Breast epithelium (tissue), 4 donors: ENCODE measurements around the gene HAT1. TPM values are rescaled to one million over a fixed set of nuclear protein-coding genes. Genes with fewer than 3 reads are reported as not detected.

Experiments used
- DNase-seq, 2 donors: peaks; one replicate each; pipeline ENCODE4 v3.0.0-alpha.2; 2019; ENCODE audit warnings: low spot score in 2 of 2
- H3K27ac ChIP-seq, 2 donors: fragments of 200-600 bp; sonication (generic) in 1 of 2; one replicate each; pipeline ENCODE4 v1.5.1; 2016 to 2019; ENCODE audit warnings: mild to moderate bottlenecking in 1 of 2
- H3K27me3 ChIP-seq, 2 donors: fragments of 200-600 bp; sonication (generic) in 1 of 2; one replicate each; pipeline versions ENCODE4 v1.5.1 to v1.6.0; 2017 to 2019; ENCODE audit warnings: control low read depth in 1 of 2, mild to moderate bottlenecking in 1 of 2
- H3K36me3 ChIP-seq: fragments of 200-600 bp; one replicate; pipeline ENCODE4 v1.5.1; 2019
- H3K4me1 ChIP-seq, 2 donors: fragments of 200-600 bp; sonication (generic); one replicate each; pipeline ENCODE4 v1.5.1; 2016 to 2019; ENCODE audit warnings: control low read depth in 1 of 2
- H3K4me3 ChIP-seq, 3 donors: fragments of 200-600 bp; sonication (generic); 1 replicate in 2 of 3; 2 replicates in 1 of 3; pipeline ENCODE4 v1.5.1; 2016 to 2019; ENCODE audit warnings: mild to moderate bottlenecking in 3 of 3, moderate library complexity in 2 of 3
- H3K9me3 ChIP-seq, 2 donors: fragments of 200-600 bp; sonication (generic) in 1 of 2; one replicate each; pipeline ENCODE4 v1.5.1; 2016 to 2019; ENCODE audit warnings: control low read depth in 1 of 2
- CTCF ChIP-seq, 3 donors: fragments of 450-650 bp; IDR thresholded peaks; one replicate each; pipeline ENCODE4 v1.5.1; 2016 to 2017; ENCODE audit warnings: antibody characterized with exemption in 3 of 3, mild to moderate bottlenecking in 3 of 3, moderate library complexity in 3 of 3
- POLR2A ChIP-seq: fragments of 450-650 bp; IDR thresholded peaks from one replicate; pipeline ENCODE4 v1.6.1; 2016; ENCODE audit warnings: antibody characterized with exemption, mild to moderate bottlenecking, moderate library complexity
- POLR2AphosphoS5 ChIP-seq, 3 donors: sonication (generic); formaldehyde crosslinking; IDR thresholded peaks; one replicate each; pipeline ENCODE4 v1.6.1; 2017; ENCODE audit warnings: antibody characterized with exemption in 3 of 3
- intact Hi-C: fragments of 100-400 bp; cut with DNase I; formaldehyde crosslinking; loops from one replicate; pipeline ENCODE4 v1.15.1; 2023; ENCODE audit warnings: low total_unique reads
- total RNA-seq, 3 donors: library from RNA; depleted of rRNA; stranded (reverse); fragments of >200 nt; gene quantifications; one replicate each; pipeline ENCODE4 v1.1.0, GENCODE V29; 2016

The HAT1 gene
- total RNA-seq, 3 donors from 2014 or later: 24.0 to 53.4 (median 35.4) TPM

- no peak overlapping the region for H3K4me3 ChIP-seq
- H3K4me1 ChIP-seq: no peaks in the 10 kb centered on the region
- TF ChIP-seq POLR2AphosphoS5 (IDR thresholded peaks at IDR 0.05) (no peak), POLR2A (no peak), CTCF (IDR thresholded peaks at IDR 0.05) (no peak)
- intact Hi-C loops: no loop called here
- no peaks in the 10 kb centered on the region for H3K36me3 ChIP-seq
- no peak for DNase-seq
- no peaks in the 10 kb centered on the region for H3K9me3 ChIP-seq
- H3K27ac ChIP-seq: no peak overlapping the region
- H3K27me3 ChIP-seq: no peaks in the 10 kb centered on the region
Measured at GRCh38 chr2:171939058-171939742, 16.9 kb downstream of the HAT1 start.

- Histone ChIP-seq H3K9me3 (no peaks in the 10 kb centered on the region), H3K4me1 (no peaks in the 10 kb centered on the region), H3K4me3 (no peak overlapping the region), H3K36me3 (no peaks in the 10 kb centered on the region), H3K27me3 (no peaks in the 10 kb centered on the region), H3K27ac (no peak overlapping the region)
- intact Hi-C loops: no loop called here
- no peak for TF ChIP-seq CTCF (IDR thresholded peaks at IDR 0.05)
- TF ChIP-seq POLR2AphosphoS5 (IDR thresholded peaks at IDR 0.05): no peak
- no peak for TF ChIP-seq POLR2A
- no peak for DNase-seq
Measured at GRCh38 chr2:171939743-171940071, 17.4 kb downstream of the HAT1 start.

DNA sequence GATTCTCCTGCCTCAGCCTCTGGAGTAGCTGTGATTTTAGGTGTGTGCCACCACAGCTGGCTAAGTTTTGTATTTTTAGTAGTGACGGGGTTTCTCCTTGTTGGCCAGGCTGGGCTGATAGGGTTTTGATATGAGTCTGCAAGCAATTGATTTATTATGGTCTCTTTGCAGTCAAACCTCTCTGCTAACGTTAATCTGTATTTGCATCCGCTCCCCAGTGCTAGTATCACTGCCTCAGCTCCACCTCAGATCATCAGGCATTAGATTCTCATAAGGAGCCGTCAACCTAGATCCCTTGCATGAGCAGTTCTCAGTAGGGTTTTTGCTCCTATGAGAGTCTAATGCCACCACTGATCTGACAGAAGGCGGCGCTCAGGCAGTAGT lies 19.0 kb downstream of the HAT1 start:
- Histone ChIP-seq H3K4me3 (no peak overlapping the region), H3K36me3 (no peaks in the 10 kb centered on the region), H3K4me1 (no peaks in the 10 kb centered on the region), H3K27me3 (no peaks in the 10 kb centered on the region), H3K27ac (no peak overlapping the region), H3K9me3 (no peaks in the 10 kb centered on the region)
- intact Hi-C loops: no loop called here
- TF ChIP-seq POLR2AphosphoS5 (IDR thresholded peaks at IDR 0.05) (no peak), CTCF (IDR thresholded peaks at IDR 0.05) (no peak), POLR2A (no peak)
- no peak for DNase-seq

- TF ChIP-seq POLR2AphosphoS5 (IDR thresholded peaks at IDR 0.05) (no peak), CTCF (IDR thresholded peaks at IDR 0.05) (no peak), POLR2A (no peak)
- peaks cover 3% of the 10 kb centered on the region for H3K36me3 ChIP-seq
- no peak overlapping the region for H3K27ac ChIP-seq
- H3K4me3 ChIP-seq: no peak overlapping the region
- intact Hi-C loops: no loop called here
- DNase-seq: no peak
- no peaks in the 10 kb centered on the region for H3K4me1 ChIP-seq
- H3K9me3 ChIP-seq: no peaks in the 10 kb centered on the region
- no peaks in the 10 kb centered on the region for H3K27me3 ChIP-seq
Measured at GRCh38 chr2:171943869-171944268, 21.6 kb downstream of the HAT1 start.

DNA sequence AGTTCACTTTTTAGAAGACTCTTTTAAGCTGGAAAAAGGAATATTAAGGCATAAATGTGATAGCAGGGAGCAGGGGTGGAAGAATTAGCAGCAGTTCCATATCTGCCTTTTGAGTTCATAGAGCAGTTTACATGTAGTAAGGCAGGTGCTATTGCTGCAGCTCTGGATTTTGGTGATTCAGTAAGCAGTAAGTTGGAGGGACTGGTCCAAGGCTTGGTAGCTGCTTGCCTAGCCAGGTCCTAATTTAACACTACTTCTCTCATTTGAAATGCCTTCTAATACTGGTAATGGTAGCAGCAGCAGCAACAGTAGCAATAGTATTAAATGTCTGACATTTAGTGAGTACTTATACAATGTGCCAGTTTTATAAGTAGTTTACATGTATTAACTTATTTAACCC lies 30.0 kb downstream of the HAT1 start:
- TF ChIP-seq POLR2A (no peak), POLR2AphosphoS5 (IDR thresholded peaks at IDR 0.05) (no peak), CTCF (IDR thresholded peaks at IDR 0.05) (no peak)
- Histone ChIP-seq H3K4me1 (no peaks in the 10 kb centered on the region), H3K9me3 (no peaks in the 10 kb centered on the region), H3K27me3 (no peaks in the 10 kb centered on the region), H3K27ac (no peak overlapping the region), H3K4me3 (no peak overlapping the region), H3K36me3 (no peaks in the 10 kb centered on the region)
- no peak for DNase-seq
- intact Hi-C loops: no loop called here
